ENCODE data around the gene DMD.

Gene DMD

DNA sequence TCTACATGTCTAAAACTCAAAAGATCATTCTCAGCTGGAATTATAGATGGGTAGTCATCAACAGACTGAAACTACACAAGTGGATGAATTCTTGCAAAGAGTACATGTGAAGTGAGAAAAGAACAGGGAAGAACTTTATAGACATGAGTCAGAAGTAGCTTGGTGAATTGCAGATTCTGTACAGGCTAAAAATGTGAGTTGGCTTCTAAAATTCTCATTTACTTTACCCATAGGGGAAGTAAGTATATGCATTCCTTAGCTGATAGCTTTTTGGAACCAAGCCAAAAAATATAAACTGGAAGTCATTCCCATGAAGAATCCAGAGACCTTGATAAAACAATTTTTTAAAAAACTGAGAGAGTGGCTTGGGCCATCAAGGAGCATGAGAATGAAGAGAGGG, 1555.3 kb downstream of the DMD start:
- no peak overlapping the region for H3K4me3 ChIP-seq (ENCODE audit: low read depth, low read length)
- TF ChIP-seq, protein P1, sequence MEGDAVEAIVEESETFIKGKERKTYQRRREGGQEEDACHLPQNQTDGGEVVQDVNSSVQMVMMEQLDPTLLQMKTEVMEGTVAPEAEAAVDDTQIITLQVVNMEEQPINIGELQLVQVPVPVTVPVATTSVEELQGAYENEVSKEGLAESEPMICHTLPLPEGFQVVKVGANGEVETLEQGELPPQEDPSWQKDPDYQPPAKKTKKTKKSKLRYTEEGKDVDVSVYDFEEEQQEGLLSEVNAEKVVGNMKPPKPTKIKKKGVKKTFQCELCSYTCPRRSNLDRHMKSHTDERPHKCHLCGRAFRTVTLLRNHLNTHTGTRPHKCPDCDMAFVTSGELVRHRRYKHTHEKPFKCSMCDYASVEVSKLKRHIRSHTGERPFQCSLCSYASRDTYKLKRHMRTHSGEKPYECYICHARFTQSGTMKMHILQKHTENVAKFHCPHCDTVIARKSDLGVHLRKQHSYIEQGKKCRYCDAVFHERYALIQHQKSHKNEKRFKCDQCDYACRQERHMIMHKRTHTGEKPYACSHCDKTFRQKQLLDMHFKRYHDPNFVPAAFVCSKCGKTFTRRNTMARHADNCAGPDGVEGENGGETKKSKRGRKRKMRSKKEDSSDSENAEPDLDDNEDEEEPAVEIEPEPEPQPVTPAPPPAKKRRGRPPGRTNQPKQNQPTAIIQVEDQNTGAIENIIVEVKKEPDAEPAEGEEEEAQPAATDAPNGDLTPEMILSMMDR (IDR thresholded peaks at IDR 0.05; ENCODE audit: borderline replicate concordance, insufficient read depth, low read depth, low read length): no peak

DNA sequence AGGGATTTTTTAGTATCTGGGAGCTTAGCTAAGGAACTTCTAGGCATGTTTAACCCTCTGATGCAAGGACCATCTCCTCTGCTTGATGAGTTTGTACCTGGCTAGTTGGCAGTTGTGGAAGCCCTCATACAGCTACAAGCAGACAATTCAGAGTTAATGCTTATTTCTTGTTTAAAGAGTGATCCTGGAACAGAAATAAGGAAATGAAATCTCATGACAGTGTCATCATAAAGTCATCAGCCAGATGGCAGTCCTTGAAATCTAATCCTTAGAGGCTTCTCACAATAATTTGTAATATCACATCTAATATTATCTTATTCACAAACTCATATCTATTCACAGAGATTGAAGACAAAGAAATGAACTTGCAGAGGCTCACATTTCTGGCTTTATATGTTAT, 1557.9 kb downstream of the DMD start:
- H3K4me3 ChIP-seq (ENCODE audit: low read depth, low read length): no peak overlapping the region
- TF ChIP-seq, protein P1 (IDR thresholded peaks at IDR 0.05; ENCODE audit: borderline replicate concordance, insufficient read depth, low read depth, low read length): no peak

DNA sequence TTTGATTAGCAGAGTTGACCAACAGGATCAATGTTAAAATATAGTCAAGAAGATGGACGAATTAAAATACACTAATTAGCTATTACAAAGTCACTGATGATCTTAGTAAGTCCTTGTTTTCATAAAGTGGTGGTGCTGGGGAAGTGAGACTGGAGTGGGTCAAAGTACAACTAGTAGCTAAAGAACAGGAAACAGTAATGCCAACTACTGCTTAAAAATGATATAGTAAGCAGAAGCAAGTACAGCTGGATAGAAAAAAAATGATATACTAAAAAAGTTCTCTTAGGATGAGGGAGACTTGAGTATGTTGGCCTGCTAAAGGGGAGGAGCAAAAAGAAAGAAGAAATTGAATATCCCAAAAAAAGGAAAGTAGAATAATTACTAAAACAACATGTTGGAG, 1558.7 kb downstream of the DMD start:
- no peak overlapping the region for H3K4me3 ChIP-seq (ENCODE audit: low read depth, low read length)
- TF ChIP-seq, protein P1 (IDR thresholded peaks at IDR 0.05; ENCODE audit: borderline replicate concordance, insufficient read depth, low read depth, low read length): no peak

DNA sequence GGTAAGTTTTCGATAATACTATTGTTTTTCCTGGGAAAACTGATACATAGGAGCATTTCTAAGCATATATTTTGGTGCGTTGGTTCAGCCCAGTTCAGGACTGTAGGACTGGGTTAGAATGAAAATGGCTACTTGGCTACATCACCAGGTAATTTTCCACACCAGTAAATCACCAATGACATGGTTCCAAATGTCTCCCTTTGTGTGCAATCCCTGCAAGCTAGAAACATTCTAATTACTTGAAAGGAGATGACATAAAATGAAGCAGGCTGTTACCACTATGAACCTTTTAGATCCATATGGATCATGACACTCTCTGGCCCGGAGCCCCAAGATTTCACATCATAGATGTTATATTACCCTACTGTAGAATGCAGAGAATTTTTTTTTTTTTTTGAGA, 1562.1 kb downstream of the DMD start:
- TF ChIP-seq, protein P1 (IDR thresholded peaks at IDR 0.05; ENCODE audit: borderline replicate concordance, insufficient read depth, low read depth, low read length): no peak
- H3K4me3 ChIP-seq (ENCODE audit: low read depth, low read length): no peak overlapping the region

DNA sequence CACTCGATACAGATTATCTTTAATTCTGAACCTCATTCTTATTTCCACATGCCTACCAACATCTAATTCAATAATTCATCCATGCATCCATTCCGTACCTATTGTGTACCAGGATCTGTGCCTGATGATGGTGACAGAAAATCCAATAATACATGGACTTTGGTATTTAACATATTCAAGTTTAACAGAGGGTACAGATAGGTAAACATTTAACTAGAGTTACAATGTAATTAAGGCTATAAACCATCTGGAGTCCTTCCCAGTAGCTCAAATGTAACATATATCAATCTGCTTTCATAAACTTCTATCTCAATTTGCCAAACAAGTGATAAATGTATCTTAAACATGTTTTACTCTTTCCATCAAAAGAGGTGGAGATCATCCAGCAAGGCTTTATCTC, 1578.0 kb downstream of the DMD start:
- TF ChIP-seq, protein P1 (IDR thresholded peaks at IDR 0.05; ENCODE audit: borderline replicate concordance, insufficient read depth, low read depth, low read length): no peak
- no peak overlapping the region for H3K4me3 ChIP-seq (ENCODE audit: low read depth, low read length)

DNA sequence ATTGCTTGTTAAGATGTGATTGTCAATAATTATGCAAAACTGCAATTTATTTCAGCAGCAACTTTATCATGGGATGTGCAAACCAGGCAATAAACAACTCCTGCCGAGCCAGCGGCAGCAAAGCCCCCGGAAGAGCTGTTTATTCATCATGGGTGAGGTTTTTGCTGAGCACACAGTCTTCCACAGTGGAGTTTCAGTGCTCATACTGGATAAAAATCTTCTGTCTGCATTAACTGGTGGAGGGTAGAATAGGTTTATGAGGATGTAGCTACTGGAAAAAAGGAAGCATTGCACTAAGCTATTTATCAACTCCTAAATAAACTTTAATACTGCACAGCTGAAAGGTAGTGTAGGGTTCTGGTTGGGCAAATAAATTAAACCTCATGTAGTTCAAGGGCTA, 1582.2 kb downstream of the DMD start:
- TF ChIP-seq, protein P1 (IDR thresholded peaks at IDR 0.05; ENCODE audit: borderline replicate concordance, insufficient read depth, low read depth, low read length): no peak
- H3K4me3 ChIP-seq (ENCODE audit: low read depth, low read length): no peak overlapping the region

DNA sequence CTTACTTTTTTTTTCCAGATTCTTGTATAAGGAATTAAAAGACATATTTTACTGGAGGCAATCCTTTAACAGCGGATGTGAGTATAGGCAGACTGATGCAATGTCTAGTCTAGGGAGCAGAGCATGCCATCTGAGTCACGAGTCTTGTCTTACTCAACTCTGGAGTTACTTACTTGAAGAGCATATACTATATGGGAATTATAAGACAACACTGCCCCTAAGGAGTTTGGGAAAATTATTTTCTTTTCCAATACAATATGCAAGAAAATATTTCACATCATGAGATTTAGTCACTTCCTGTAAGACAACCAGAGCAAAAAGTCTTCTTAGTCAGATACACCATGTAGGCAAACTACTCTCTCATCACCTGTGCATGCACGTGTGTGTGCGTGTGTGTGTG, 1602.2 kb downstream of the DMD start:
- TF ChIP-seq, protein P1 (IDR thresholded peaks at IDR 0.05; ENCODE audit: borderline replicate concordance, insufficient read depth, low read depth, low read length): no peak
- no peak overlapping the region for H3K4me3 ChIP-seq (ENCODE audit: low read depth, low read length)
